ENCODE measurements around the gene DNMT3A.

Gene DNMT3A

GRCh38 chr2:25256488-25256875, 85.2 kb downstream of the DNMT3A start:
- DNase-seq (ENCODE audit: low read depth) = no peak

- DNase-seq (ENCODE audit: low read depth) = no peak
These were observed 85.8 kb downstream of the DNMT3A start for GRCh38 chr2:25255745-25256487.

DNA sequence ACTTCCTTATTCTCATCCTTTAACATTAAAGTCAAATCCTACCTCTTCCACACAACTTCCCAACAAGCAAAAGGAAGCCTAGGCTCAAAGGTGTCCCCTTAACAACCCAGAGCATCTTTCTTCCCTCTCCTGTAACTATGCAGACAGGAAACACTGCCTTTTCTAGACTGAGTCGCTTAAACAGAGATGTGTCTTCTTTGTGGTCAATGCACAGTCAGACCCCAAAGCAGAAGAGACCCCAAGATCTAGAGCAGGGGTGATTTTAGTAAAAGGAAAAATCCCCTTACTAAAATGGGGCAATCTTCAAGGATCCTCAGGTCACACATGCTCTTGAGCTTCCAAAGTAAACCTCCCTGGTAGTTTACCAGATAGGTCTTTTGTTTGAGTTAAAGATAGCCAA, 86.8 kb downstream of the DNMT3A start:
- no peak for DNase-seq (ENCODE audit: low read depth)

DNA sequence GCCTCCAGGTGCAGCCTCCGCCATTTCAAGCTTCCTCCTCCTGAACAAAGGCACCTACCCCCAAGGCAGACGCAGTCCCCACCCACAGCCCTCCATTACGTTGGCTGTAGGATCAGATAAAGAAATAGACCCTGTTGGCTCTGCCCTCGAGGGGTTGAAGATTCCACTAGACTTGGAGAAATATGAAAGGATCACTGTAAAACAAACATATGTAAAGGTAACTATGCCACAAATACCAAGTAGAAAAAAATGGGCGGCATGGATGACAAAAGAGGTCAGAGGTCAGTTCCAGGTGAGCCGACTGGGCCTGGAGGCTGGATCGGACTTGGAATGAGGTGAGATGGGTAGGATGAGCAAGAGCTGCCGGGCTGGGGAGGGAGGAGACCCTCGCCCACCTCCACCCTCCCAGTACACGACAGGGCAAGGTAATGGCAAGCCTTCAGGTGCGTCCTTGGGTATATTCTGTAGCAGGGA, 88.5 kb downstream of the DNMT3A start:
- no peak for DNase-seq (ENCODE audit: low read depth)

DNA sequence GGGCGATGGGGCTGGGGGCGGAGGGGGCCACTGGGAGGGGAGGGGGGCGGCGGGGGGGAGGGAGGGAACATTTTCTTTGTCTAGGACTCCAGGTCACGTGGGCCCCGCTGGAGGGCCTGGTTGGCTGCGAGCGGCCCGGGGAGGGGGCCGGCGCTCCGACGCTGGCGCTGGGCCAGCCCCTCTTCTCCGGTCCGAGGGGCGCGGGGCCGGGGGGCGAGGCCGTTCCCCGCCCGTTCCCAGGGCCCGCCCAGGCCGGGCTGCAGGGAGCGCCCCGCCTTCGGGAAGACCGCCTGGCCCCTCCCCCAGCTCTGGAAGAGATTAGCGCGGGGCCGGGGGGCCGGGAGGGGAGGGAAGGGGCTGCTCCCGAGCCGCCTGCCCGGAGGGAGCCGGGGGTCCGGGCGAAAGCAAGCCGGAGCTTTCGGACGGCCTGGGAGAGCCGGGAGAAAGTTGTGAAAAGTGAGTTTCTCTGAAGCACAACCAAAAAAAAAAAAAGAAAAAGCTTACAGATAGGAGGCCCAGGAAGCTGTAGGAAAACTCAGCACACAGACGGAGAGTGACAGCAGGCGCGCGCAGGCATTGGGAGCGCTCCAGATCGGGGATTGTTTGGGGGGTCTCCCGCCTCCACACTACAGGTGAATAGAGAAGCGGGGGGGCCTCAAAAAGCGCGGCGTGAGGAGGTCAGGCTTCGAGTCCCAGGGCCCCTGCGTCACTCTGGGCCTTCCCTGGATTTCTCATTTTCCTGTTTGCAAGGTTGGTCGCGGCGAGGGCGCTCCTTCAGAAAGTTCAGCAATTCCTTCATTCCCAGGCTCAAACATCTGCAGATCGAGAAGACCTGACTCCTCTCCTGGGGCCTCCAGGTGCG, 89.2 kb downstream of the DNMT3A start:
- peak; percentile 23 for DNase-seq (ENCODE audit: low read depth)

DNA sequence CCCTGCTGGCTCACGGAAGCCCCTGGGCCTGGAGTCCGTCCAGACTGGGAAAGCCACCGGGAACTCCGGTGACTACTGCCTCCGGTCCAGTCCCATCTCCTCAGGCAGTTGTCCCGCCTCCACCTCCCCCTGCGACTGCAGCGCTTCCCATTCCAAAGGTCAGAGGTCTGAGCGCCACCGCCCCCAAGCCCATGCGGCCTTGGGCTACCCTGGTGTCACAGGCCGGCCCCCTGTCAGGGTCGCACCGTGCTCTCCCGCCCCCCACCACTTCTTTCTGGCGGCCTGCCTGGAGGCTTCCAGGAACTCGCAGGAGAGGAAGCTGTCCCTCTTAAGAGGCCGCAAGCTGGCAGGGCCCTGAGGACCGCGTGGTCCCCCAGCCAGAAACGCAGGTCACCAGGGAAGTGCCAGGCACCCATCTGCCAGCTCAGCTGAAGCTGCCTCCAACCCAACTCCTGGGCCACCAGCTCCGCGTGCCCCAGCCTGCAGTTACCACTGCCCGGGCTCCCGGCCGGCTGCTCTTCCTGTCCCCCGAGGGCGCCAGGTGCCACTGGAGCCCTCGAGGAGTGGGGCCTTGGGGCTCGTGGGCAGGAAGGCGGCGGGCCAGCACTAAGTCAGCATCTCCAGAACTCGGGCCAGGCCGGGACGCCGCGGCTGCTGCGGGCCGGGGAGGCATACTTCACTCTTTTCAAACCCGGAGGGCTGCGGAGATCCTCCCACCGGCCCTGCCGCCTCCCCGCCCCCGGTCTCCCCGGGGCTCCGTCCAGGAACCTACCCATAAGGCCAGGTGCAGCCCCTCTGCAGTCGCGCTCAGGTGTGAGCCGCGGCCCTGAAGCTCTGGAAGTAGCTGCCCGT, 90.1 kb downstream of the DNMT3A start:
- peak; percentile 13 for DNase-seq (ENCODE audit: low read depth)

- no peak for DNase-seq (ENCODE audit: low read depth)
These were observed 90.7 kb downstream of the DNMT3A start for GRCh38 chr2:25251071-25251421.

DNA sequence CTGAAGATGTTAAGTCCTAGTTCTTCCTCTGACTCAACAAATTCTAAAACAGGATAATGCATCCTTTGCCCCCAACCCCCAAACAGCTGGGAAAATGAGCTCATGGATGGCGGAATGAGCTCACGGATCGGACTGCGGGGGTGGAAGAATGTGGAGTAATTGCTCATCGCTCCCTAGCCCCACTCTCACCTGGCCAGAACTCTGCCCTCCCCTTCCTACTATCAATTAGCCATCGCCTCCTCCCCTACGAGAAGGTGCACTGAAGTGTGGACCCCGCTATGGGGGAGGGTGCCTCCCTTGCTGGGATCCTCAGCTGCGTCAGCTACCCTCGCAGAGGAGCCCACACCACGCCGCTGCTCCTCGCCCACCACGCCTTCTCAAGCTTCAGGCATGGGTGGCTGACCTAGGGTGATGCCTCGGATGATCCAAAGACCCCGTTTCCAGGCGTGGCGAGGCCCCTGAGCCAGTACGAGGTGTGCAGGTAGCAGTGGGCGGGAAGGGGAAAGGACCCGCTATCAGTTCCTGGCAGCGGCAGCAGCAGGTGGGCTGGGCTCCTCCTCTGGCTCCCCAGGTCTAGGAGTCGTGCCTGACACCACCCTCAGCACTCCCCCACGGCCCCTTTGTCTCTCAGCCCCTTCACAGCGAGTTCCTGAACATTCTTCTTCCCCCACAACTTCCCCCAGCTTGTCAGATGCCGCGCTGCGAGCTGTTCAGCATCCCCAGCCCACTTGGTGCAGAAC, 91.2 kb downstream of the DNMT3A start:
- peak; percentile 16 for DNase-seq (ENCODE audit: low read depth)

DNA sequence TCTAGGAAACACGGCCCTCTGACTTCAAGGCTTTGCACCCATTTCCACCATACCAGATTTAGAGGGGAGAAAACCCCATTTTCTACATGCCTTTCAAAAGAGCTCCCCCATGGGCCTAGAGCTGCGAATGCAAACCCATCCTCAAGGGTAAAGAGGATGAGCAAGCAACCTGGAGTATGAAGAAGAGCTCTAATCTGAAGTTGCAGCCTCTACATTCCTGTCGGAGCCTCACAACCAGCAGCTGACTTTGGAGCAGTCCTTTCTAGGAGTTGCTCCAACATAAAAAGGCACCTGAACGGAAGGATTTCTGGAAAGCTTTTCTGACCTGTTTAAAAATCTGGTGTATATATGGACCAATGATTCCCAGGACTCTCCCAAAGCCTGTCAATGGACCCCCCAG, 91.9 kb downstream of the DNMT3A start:
- DNase-seq (ENCODE audit: low read depth) = no peak

- DNase-seq (ENCODE audit: low read depth) = no peak
These were observed 93.8 kb downstream of the DNMT3A start for GRCh38 chr2:25247792-25248512.

- no peak for DNase-seq (ENCODE audit: low read depth)
These were observed 95.0 kb downstream of the DNMT3A start for GRCh38 chr2:25246558-25247290.

DNA sequence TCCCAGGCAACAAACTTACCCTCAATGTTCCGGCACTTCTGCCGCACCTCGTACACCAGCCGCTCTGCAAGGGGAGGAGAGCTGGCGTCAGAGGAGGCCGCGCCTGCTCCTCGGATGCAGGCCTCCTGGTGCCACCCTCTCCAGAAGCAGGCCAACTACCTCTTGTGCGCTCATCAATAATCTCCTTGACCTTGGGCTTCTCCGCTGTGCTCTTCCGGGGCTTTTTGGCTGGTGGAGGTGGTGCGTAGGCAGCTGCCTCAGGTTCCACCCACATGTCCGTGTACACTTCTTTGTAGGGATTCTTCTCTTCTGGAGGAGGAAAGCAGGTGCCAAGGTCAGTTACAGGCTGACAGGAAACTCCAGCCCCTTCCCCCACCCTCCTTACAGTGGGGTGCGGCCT, 95.7 kb downstream of the DNMT3A start:
- DNase-seq (ENCODE audit: low read depth) = no peak

DNA sequence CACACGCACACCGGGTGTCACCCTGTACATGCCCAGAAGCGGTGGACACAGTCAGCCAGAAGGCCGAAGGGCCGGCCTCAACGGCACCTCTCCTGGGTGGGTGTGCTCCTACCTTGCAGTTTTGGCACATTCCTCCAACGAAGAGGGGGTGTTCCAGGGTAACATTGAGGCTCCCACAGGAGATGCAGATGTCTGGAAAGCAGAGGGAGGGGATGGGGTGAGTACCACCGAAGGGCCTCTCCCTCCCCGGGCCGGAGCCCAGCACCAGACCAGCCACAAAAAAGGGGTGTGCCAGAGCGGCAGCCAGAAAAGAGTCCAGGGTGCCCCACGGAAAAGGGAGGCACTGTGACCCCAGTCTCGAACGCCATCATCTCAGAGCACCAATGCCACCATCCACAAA, 96.6 kb downstream of the DNMT3A start:
- no peak for DNase-seq (ENCODE audit: low read depth)

GRCh38 chr2:25243995-25244394, 97.7 kb downstream of the DNMT3A start:
- no peak for DNase-seq (ENCODE audit: low read depth)

DNA sequence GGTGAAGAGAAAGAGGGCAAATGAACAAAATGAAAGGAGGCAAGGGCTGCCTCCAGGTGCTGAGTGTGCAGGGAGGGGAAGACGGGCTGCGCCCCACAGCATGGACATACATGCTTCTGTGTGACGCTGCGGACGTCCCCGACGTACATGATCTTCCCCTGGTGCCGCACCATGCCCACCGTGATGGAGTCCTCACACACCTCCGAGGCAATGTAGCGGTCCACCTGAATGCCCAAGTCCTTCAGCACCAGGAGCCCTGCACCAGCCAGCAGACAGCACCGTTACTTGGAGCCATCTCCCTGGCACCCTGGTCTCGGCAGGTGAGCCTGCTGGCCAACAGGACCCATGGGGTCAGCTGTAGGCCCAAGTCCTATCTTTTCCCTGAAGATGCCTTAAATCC, 100.3 kb downstream of the DNMT3A start:
- DNase-seq (ENCODE audit: low read depth) = no peak

- DNase-seq (ENCODE audit: low read depth) = no peak
These were observed 101.1 kb downstream of the DNMT3A start for GRCh38 chr2:25240636-25241035.

DNA sequence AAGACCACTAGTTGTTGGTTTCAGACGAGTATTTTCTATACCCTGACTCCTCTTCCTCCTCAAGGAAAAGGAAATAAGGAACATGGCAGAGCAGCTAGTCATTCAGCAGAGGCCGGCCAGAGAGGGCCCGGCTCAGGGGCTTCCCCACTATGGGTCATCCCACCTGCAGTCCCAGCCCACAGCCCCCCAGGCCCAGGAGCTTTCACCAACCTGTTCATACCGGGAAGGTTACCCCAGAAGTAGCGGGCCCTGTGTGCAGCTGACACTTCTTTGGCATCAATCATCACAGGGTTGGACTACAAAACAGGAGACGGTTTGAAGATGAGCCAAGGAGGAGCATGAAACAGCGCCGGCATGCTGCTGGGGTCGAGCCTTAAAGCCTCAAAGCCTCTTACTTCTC, 102.8 kb downstream of the DNMT3A start:
- DNase-seq (ENCODE audit: low read depth) = no peak

DNA sequence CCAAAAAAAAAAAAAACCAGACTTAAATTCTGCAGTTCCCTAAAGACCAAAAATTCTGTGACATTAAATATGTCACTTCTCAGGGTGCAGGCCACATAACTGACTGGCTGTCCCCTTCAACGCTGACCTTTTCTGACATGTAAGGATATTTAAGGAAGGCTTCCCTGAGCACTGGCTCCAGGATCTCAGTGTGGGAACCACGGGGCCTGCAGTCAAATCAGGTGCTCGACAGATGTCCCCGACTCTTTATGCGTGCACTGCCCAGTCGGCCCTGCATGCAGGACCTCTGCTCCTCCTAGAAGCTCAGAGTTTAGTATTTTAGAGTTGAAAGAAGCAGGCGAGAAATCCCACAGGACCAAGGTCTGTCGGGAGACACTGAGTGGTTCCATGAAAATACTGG, 104.0 kb downstream of the DNMT3A start:
- DNase-seq (ENCODE audit: low read depth) = no peak

DNA sequence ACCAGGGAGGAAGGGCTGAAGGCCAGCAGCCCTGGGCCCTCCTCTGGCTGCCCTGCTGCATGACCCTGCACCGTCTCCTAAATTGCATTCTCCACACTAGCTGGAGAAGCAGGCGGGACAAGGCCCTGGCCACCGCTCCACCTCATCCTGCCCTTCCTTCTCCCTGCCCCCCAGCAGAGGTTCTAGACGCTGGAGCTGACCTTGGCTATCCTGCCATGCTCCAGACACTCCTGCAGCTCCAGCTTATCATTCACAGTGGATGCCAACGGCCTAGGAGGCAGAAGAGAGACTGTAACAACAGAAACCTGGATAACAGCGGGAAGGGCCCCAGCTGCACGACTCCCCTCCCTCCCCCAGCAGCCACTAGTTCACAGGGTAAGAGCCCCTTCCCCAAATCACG, 105.0 kb downstream of the DNMT3A start:
- no peak for DNase-seq (ENCODE audit: low read depth)

GRCh38 chr2:25234738-25235137, 107.0 kb downstream of the DNMT3A start:
- DNase-seq (ENCODE audit: low read depth) = no peak
